ENCODE data around the gene DLK1. TPM values are rescaled to one million over a fixed set of nuclear protein-coding genes. Genes with fewer than 3 reads are reported as not detected.

DLK1 gene
- total and polyA plus RNA-seq, 8 donors = 7.7 to 65.5 (median 15.2) TPM

DNA sequence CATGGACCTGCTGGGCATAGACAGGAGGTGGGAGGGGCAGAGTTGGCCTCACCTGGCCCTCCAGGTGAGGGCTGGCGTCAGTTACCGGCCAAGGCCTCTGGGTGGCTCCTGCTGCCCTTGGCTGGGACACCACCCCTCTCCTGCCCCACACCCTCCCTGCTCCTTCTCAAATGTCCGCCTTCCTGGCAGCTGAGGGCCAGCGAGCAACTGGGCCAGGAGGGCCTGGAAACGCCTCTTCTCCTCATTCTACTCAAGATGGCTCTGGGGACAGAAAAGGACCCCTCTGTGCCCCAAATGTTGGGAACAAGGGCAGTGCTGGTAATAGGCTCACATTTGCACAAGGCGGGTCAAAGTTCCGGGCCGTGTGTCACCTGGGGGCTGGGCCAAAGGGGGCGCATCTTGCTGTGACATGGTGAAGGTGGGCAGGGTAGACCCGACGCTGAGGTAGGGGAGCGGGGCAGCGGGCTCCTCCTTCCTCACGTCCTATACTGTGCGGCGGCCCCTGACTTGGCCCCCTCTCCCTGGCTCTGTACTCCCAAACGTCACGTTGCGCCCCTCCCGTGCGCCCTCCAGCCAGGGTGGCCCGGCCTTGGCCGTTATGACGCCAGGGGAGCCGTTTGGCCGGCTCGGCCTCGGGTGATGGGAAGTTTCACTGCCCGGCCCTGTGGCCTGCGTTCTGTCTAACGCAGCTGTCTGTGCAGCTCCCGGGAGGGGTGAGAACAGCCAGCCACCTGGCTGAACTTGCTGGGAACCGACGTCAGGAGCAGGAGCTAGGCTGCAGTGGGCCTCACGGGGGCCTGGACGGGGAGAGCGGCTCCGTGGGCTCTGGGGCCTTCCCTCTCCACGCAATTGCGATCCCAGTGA is 18.0 kb upstream of the DLK1 start:
- no peaks in the 10 kb centered on the region for H3K9me3 ChIP-seq
- ATAC-seq (peak; percentile 81 to 90 (median 88)), FAIRE-seq (no peak), DNase-seq (peak; percentile 81 to 94 (median 92))
- no peaks in the 10 kb centered on the region for H3K36me3 ChIP-seq
- H3K27ac ChIP-seq = peak overlapping the region in 3 of 4 donors; percentile 38 to 81 (median 74)
- H3K4me1 ChIP-seq = peaks cover 0 to 32% (median 15%) of the 10 kb centered on the region in 3 donors
- TF ChIP-seq, protein P1, sequence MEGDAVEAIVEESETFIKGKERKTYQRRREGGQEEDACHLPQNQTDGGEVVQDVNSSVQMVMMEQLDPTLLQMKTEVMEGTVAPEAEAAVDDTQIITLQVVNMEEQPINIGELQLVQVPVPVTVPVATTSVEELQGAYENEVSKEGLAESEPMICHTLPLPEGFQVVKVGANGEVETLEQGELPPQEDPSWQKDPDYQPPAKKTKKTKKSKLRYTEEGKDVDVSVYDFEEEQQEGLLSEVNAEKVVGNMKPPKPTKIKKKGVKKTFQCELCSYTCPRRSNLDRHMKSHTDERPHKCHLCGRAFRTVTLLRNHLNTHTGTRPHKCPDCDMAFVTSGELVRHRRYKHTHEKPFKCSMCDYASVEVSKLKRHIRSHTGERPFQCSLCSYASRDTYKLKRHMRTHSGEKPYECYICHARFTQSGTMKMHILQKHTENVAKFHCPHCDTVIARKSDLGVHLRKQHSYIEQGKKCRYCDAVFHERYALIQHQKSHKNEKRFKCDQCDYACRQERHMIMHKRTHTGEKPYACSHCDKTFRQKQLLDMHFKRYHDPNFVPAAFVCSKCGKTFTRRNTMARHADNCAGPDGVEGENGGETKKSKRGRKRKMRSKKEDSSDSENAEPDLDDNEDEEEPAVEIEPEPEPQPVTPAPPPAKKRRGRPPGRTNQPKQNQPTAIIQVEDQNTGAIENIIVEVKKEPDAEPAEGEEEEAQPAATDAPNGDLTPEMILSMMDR (IDR thresholded peaks at IDR 0.05) = peak in 3 of 4 donors; percentile 23 to 44 (median 26)
- intact Hi-C loops (cut with DNase I) = no loop called here
- H3K27me3 ChIP-seq = no peaks in the 10 kb centered on the region
- 32 to 33% methylated on average over 40 of the region's 40 CpGs for WGBS, 2 donors
- H3K4me3 ChIP-seq = no peak overlapping the region

DNA sequence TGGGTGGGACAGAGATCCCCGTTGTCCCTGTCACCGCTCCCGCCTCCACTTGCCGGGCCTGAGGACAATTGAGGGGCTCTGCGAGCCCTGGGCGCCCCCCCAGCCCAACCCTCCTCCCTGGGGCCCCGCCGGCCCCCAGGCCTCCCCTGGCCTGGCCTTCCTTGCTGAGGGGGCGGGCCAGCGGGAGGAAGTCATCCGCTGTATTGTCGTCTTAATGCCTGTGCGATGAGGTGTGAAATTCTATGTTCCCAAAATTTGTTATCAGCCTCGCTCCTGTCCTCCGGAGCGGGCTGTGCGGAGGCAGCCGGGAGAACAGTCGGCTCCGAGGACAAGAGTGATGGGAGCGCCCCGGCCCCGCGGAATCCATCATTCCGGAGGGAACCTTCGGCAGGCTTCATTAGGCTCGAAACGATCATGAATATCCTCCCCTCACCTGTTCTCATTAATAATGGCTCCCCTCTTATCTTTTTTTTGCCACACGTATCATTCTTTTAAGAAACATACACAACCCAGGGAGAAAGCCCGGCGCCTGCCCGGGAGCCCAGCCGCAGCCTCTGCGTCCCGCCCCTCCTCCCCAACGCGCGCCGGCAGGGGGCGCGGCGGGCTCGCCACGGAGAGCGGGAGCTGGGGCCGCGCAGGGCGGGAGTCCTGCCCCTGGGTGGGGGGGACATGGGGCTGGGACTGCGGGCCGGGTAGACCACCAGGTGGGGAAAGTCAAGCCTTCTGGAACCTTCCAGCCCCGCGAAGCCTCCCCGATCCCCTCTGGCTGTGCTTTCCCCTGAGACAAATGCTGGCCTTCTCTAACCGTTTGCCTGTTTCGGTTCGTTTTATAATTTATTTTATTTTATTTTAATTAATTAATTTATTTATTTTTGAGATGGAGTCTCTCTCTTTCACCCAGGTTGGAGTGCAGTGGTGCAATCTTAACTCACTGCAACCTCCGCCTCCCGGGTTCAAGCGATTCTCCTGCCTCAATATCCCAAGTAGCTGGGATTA is 17.1 kb upstream of the DLK1 start:
- 71 to 72% methylated on average over 58 to 59 of the region's 59 CpGs for WGBS, 2 donors
- H3K4me1 ChIP-seq = peaks cover 0 to 32% (median 15%) of the 10 kb centered on the region in 3 donors
- no peaks in the 10 kb centered on the region for H3K27me3 ChIP-seq
- FAIRE-seq (no peak), ATAC-seq (no peak), DNase-seq (no peak)
- no peaks in the 10 kb centered on the region for H3K9me3 ChIP-seq
- H3K36me3 ChIP-seq = no peaks in the 10 kb centered on the region
- TF ChIP-seq, protein P1 (IDR thresholded peaks at IDR 0.05) = peak in 1 of 4 donors; percentile 26
- intact Hi-C loops (cut with DNase I) = loop anchor here in 1 of 3 donors (10.0 kb wide), 1 partner anchor 115 kb away; the partner anchor contains the start of gene MEG3
- no peak overlapping the region for H3K4me3 ChIP-seq
- peak overlapping the region in 3 of 4 donors; percentile 38 to 81 (median 74) for H3K27ac ChIP-seq

DNA sequence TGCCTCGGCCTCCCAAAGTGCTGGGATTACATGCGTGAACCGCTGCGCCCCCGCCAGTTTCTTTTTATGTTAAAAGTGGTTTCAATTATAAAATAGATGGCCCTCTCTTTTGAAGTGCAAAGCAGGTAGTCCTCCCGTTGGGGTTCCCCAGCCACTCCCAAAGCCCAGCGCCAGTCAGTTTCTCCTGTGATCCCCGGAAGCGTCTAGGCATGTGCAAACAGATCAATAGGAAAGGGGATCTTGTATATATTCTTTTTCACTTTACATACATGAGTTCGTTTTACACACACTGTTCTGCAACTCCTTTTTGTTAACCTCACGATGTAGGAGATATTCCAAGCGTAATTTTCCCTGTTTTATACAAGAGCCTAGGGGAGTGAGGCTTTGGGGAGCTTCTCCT is 16.3 kb upstream of the DLK1 start:
- 83 to 89% methylated on average over 12 of the region's 12 CpGs for WGBS, 2 donors
- DNase-seq (no peak), ATAC-seq (no peak), FAIRE-seq (no peak)
- Histone ChIP-seq H3K27ac (peak overlapping the region in 2 of 4 donors; percentile 77 to 81), H3K27me3 (no peaks in the 10 kb centered on the region), H3K4me3 (no peak overlapping the region), H3K4me1 (peaks cover 0 to 32% (median 15%) of the 10 kb centered on the region in 3 donors), H3K36me3 (no peaks in the 10 kb centered on the region), H3K9me3 (no peaks in the 10 kb centered on the region)
- intact Hi-C loops (cut with DNase I) = loop anchor here in 1 of 3 donors (10.0 kb wide), 1 partner anchor 114 kb away; the partner anchor contains the start of gene MEG3
- TF ChIP-seq, protein P1 (IDR thresholded peaks at IDR 0.05) = no peak

DNA sequence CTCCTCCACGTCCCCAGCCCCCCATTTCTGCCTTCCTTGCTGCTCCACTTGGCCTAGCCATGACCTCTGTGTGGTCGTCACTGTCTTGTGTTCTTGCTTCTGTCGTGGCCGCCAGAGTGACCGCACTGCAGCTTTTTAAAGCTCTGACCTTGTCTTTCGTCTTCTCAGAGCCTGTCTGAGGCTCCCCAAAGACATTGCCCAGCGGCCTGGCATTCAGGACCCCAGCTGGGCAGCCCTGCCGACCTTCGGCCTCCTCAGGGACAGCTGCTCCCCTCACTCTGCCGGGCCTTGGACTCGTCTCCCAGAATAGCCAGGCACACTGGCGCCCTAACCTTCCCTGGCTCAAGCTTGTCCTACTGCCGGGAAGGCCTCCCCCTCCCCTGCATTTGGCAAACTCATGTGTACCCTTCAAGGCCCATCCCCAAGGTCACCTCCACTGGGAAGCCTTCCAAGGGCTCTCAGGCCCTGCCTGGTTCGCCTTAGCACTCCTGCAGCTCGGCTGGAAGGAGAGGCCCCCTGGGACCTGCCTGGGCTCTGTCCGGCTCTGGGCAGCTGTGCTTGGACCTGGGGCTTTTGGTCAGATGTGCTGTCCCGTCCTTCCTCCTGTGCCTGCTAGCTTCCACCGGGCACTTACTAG is 15.7 kb upstream of the DLK1 start:
- H3K9me3 ChIP-seq = no peaks in the 10 kb centered on the region
- DNase-seq (peak; percentile 53 to 87 (median 82)), FAIRE-seq (no peak), ATAC-seq (peak in 3 of 4 donors; percentile 28 to 45 (median 42))
- intact Hi-C loops (cut with DNase I) = loop anchor here in 1 of 3 donors (10.0 kb wide), 1 partner anchor 114 kb away; the partner anchor contains the start of gene MEG3
- TF ChIP-seq, protein P1 (IDR thresholded peaks at IDR 0.05) = no peak
- peaks cover 0 to 32% (median 15%) of the 10 kb centered on the region in 3 donors for H3K4me1 ChIP-seq
- WGBS, 2 donors = 60% methylated on average over 18 of the region's 18 CpGs
- H3K4me3 ChIP-seq = no peak overlapping the region
- H3K36me3 ChIP-seq = no peaks in the 10 kb centered on the region
- peak overlapping the region in 3 of 4 donors; percentile 49 to 81 (median 77) for H3K27ac ChIP-seq
- H3K27me3 ChIP-seq = no peaks in the 10 kb centered on the region

Data from pancreas (tissue), 10 donors.